Stimulated activated naive CD4-positive, alpha-beta T cell treated with Interleukin-2 at 50 U/mL for 16 hours (primary cell): Measurements from ENCODE around the gene HRH2.
"Not testable (repeated sequence)": the region's sequence is repeated elsewhere in the genome, so short reads cannot be mapped to it uniquely, and the experiment has no call there.

Experiments
- DNase-seq: peaks from one replicate; lab custom pipeline; 2025; lab: John Stamatoyannopoulos, UW

The HRH2 gene

GRCh38 chr5:175741556-175741955, 83.7 kb downstream of the HRH2 start:
- no peak for DNase-seq

GRCh38 chr5:175742290-175742994, 84.6 kb downstream of the HRH2 start:
- no peak for DNase-seq

DNA sequence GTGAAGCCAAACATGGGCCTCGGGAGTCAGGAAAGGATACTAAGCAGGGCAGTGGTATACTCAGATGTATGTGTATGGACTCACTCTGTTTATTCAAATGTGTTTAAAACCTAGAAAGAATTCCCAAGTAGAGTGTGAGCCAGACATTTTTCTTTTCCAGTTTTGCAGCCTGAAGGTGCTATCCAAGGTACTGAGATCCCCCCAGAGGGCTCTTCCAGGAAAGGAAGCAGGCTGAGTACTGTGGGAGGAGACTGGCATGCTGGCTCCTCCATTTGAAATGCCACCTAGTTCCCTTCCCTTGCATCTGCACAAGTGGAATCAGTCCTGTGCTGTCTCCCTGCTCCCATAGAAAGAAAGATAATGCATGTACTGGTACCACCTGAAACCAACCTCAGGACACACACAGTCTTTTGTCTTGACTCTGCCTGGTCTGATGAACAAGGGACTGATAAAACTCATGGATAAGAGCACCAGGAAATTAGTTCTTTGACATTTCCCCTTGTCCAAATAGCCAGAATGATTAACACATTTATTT, 85.9 kb downstream of the HRH2 start:
- DNase-seq = no peak

DNA sequence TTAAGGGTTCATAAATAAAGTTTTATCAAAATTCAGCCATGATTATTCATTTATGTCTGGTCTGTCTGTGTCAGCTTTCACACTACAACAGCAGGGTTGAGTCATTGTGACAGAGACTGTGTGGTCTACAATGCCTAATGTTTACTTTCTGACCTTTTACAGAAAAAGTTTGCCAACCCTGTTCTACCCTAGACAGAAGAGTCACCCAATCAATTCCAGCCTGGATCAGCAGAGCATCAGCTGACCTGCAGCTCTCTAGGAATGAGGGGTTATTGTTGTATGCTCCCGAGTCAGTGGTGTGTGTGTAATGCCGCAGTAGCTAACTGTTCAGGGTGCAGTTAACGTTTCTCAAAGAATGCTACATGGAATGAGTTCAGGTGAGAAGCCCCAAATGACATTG, 87.3 kb downstream of the HRH2 start:
- no peak for DNase-seq

DNA sequence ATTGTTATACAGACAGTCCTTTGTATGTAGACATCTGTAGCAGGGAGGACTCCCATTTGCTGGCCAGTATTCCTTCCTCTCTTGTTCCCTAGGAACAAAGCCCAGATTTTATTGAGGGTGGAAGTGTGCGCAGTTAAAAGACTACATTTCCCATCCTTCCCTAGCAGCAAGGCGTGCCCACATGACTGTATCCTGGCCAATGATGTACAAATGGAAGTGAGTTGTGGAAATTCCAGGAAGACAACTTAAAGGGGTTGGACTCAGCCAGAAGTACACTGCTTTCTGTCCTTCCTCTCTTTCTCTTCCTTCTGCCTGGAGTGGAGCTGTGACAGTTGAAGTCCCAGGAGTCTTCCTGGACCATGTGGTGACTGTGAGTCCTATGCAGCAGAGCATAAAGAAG, 89.0 kb downstream of the HRH2 start:
- DNase-seq = no peak

DNA sequence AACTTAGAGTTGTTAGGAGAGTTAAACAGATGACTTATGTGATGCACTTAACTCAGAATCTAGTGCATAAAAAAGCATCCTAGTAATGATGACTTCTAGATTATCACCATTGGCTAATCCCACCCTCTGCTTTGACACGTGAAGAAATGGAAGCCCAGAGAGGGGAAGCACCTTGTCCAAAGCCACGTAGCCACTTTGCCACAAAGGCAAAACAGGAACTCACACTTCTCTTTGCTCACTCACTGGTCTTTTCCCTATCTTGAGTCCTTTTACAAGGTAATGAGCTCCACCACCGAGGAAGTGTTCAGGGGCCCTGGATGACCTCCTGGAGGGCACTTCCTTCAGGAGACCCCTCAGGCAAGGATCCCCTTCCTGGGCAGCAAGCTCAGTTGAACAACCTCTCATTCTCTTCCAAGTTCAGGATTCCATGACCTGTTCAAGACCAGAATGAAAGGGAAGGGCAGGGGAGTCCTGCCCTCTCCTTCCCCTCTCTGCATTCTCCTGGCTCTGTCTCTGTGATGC, 89.7 kb downstream of the HRH2 start:
- DNase-seq = no peak

GRCh38 chr5:175748650-175749049, 90.8 kb downstream of the HRH2 start:
- DNase-seq = no peak

GRCh38 chr5:175749591-175749990, 91.7 kb downstream of the HRH2 start:
- no peak for DNase-seq

DNA sequence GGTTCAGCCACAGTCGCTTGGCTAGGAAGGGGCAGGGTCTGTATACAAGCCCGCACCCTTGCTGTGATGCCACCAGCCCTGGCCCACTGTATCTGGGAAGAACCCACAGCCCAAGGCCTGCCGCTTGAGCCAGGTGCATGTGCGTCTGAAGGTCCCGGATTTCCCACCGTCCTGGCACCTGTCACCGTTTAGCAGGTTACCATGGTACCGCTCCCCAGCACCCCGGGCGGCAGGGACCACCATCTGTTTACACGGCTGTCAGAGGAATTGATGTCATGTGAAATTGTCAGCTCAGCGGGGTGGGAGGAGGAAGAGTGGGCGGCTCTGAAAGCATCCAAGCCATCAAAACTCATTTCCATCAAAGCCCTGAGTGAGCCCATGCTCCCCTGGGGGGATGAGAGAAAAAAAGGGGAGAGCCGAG, 92.7 kb downstream of the HRH2 start:
- DNase-seq = no peak

DNA sequence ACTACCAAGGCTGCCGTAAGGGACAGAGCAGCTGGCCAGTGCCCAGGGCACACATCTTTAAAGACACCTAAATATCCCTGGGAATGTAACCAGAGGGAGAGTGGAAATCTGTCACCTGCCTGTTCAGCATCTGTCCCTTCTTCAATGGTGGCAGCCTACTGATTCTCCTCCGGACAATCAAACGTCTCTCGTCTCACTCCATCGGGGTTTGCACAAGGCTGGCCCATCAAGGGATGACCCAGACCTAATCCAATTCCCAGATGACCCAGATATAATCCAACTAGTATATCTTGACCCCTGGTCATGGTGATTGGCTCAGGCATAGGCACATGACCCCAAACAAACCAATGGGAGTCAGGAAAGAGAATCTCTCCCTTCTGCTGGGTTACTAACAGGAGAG, 93.5 kb downstream of the HRH2 start:
- DNase-seq = no peak

GRCh38 chr5:175752826-175753535, 95.1 kb downstream of the HRH2 start:
- no peak for DNase-seq

GRCh38 chr5:175753536-175754402, 95.9 kb downstream of the HRH2 start:
- DNase-seq = no peak

GRCh38 chr5:175759991-175760390, 102.1 kb downstream of the HRH2 start:
- not testable (repeated sequence) for DNase-seq
